Measurements from ENCODE around the gene TRPM3.

The TRPM3 gene

DNA sequence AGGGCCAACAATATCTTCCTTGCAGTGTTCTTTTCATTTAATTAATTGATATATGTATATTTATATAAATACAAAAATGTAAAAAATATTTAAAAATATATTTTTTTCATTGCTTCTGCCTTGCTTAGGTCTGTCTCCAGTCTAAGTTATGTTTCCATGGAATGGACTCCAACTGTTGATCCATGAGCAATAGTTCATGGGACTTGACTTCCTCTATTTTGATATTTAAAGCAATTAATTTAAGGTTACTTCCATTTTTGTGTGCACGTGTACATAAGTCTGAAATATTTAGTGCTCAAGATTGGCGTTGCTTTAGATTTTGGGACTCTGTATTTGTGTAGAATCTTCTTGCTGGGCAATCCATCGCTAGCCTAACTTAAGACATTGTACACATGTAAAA is 551.6 kb downstream of the TRPM3 start:
- no peak for DNase-seq

DNA sequence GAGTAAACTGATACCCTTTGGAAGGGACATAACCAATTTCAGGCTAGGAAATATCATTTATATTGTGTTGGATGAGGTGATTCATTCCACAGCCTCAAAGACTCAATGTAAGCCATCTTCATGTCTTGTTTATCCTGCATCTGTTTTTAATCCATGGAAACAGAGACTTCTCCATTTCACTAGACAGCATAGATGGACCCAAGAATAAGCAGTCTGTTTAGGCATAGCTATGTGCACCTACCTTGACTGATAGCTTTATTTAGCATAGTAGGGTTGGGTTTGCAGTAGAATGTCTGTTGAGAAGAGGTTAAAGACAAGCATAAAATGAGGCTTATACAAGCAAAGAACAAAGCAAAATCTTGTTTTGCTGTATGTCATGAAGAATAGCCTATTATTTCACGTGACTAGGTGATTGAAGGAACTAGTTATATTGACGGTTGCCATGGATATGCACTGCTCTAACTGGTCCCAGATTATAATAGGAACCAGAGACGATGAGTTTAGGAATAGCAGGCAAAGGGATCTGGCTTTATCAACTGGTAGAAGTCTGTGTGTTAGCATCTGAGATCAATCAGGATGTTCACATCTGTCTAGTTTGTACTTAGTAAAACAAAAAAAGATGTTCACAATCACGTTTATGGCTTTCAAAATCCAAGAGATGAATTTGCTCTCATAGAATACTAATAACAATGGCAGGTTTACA is 552.2 kb downstream of the TRPM3 start:
- no peak for DNase-seq

DNA sequence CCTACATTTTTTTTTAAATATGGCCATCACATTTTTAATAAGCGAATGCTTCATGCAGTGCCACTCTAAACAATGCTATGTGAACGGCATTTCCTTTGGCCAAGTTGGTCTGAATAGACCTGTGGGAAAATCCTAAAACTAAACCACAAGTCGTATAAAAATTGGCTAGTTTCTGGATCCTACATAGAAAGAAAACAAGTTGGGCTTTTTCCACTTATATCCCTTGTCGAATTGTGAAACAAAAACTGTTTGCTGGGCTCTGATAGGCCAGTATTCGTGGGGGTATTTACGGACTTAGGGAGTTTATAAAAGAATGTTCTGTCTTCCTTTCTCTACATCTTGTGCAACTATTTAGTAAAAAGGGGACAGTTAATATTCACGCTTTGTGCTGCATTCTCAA is 553.9 kb downstream of the TRPM3 start:
- no peak for DNase-seq

DNA sequence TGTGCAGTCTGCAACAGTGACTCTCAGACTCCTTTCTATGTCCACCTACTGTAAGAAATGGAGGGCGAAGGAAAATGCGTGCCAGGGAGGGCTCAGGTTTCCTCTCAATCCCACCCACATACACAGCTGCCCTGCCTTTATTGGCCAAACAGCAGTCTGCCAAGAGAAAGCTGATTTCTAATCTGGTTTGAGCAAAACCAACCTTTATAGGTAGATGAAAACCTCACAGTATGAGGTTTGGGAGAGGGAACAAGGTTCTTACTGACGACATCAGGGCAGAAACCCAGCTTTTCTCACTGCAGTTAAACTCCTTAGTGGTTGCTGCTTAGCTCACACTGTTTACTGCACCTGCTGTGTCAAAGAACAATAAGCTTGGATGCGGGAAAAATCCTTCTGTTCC is 554.7 kb downstream of the TRPM3 start:
- no peak for DNase-seq

DNA sequence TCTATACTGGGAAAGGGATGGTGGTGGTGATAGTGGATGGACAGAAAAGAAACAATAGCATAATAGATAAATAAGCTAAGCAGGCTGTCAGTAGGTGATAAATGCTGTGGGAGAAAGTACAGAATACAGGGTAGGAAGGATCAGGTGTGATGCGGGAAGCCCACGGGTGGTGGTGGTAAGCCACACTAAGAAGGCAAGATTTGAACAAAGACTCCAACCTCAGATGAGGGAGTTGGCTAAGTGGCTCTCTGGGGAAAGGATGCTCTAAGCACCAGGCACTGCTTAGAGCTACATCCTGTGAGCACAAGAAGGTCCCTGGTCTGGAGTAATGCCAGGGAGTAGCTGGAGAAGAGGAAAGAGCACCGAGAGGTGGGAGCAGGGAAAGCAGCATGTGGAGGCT is 555.4 kb downstream of the TRPM3 start:
- DNase-seq = no peak

DNA sequence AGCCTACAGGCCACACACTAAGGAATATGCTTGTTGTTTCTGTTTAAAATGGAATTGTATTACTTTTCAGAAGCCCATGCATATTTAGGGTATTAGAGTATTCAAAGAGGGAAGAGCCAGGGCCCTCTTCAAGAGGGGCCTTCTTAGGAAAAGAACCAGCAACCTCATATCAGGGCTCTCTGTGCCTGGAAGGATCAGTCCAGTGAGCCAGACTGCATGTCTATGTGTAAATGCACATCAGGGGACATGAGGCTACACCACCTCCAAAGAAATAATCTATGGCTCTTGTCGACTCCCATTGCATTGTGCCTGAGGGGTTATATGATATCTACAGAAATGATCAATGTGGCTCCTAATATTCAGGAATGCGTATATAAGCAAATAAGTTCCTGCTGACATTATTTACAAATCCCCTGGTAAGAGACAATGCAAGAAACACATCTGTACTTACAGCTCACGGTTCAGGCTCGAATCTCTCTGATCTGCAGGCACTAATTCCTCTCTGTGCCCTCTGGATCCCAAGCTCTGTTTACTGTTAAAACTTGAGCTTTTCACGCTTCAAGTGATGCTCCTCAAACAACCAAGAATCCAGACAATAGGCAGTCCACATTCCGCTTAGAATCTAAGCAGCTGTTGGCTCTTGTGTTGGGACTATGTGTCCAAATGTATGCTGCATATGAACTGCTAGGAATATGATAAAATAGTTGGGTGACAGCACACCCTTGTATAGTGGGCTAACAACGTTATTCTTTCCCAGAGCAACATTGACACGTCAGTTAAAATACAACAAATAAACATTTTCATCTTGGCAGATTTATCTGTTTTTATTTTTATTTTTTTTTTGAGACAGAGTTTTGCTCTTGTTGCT is 556.7 kb downstream of the TRPM3 start:
- no peak for DNase-seq

DNA sequence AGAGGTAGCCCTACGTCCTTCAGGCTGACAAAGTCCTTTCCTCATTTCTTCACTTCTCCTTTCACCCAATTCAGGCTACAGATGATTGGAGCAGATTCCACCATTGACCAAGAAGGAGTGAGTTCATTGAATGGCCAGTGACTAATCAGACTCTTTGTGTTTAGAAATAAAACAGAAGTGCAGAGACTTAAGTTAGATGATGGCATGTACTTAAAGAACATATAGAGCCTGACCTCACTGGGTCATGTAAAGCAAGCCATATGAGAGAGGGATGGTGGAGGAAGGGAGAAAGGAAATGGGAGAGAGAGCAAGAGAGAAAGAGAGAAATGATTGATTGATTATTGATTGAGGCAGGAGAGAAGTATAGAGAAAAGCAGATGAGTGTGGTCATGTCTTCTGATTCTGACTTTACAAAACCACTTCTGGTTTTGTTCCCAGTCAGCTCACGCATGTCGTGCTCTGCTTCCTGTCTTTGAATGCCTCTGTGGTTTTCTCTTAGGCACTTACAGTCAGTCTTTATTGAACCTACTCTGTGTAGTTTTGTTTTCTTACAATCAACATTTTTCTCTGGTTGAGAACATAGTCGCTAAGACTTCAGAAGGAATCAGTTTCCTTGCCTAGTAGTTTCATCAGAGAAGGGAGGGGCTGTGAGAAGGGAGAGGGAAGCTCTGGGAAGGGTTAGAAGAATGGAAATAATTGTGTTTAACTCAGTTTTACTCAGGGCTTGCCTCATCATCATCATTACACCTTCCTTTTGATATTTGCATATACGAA is 557.8 kb downstream of the TRPM3 start:
- no peak for DNase-seq

DNA sequence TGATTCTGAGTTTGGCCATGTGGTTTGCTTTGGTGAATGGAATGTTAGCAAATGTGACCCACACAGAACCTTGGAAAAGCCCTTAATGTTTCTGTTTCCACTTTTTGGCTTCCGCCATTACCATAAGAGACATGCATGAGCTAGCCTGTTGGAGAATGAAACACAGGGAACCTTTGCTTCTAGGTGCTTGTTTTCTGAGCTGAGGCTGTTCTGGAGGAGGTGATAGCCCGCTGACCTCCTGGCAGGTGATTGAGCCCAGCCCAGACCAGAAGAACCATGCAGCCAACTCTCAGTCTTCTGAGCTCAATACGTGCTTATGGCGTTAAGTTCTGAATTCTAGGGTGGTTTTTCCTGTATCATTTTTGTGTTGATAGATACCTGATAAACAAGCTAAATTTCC is 558.4 kb downstream of the TRPM3 start:
- no peak for DNase-seq

DNA sequence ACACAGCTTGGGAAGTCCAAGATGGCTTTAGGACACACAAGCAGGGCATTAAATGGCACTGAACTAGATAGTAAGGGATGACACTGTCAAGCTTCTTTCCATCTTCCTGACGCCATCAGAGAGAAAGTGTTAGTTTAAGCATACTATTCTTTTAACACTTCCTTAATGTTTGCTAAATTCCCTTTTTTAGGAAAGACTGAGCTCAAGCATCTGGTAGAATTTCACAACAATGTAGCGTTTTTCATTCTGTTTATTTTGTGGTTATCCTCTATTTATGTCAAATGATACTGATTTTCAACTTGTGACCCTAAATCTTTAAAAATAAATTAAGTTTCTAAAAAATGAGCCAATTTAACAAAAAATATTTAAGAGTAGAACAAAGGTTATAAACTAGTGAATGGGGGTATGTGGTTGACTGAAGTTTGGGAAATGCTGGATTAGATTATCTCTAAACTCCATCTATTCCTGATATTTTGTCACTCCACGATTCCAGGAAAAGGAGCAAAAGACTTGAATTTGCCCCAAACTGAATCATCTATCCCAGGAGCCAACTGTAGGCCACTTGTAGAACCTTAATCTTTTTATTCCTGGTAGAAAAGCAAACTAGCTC is 559.5 kb downstream of the TRPM3 start:
- no peak for DNase-seq

DNA sequence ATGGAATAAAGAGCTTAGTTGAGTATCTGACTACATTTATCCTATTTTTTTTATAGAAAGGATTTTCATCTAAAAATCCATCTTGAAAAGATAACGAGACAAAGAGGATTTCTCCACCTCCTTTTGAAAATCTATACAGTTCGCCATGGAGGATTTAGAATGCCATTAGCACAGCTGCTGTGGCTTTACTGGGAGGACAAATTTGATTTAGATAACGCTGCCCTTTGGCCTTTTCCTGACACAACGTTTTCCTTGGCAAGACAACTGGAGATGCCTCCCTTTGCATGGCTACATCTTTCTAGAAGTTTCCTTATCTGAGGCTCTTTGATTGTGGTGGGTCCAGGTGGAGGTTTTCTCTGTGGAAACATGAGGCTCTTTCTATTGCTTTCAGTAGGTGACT is 560.3 kb downstream of the TRPM3 start:
- no peak for DNase-seq

DNA sequence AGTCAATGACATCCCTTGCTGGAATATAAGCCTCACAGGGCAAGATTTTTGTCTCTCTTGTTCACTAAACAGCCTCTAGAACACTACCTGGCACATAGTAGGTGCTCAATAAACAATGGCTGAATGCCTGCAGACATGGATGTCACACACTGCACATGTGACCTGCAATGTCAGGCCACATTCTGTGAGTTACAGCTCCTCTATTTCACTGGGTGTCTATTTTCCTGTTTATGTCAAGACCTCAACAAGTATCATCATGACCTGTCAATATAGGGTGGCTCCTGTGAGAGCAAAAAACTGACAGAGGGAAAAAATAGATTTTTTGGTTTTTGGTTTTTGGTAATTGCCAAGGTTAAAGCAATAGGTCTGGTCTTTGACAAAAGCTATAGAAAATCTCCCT is 562.3 kb downstream of the TRPM3 start:
- no peak for DNase-seq

DNA sequence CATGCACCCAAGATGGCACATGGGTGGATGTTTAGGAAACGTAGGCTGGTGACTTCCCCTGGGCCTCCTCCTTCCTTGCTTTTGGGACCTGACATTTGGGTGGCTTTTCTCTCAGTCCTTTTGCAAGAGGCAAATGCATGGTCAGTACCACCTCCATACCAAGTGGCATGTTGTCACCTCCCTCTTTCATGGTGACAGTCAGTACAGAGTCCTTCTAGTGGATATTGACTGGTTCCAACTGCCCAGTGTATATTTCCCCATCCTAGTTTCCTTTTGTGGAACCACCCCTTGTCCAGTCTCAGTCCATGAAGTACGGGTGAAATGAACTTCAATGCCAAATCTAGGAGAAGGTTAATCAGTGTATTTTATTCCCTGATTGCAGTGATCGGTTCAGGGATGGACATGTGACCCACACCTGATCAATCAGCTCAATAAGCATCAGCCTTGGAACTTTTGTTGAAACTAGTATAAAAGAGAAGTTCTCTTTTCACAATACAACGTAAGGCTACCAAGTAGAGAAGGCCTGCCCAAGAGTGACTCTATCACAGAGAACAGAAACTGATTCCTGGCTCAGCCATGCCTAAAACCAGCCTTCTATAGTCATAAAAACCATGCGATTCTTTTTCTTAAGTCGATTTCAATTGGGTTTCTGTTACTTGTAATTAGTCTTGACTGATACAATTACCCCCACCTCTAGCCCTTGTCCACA is 563.6 kb downstream of the TRPM3 start:
- DNase-seq = no peak

DNA sequence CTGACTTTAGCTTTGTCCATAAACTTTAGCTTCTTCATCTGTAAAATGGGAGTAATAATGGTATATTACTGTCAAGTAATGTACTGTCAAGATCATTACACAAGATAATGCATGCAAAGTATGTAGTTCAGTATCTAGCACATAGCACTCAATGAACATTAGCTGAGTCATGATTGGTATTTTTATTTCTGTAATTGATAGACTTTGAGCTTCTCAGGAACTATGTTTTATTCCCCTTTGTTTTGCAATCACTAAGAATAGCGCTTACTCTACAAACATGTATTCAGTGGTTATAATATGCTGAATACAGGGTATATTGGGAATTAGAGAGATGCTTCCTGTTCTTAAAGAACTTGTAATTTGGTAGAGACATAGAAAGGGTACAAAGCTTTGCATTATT is 564.6 kb downstream of the TRPM3 start:
- DNase-seq = no peak

DNA sequence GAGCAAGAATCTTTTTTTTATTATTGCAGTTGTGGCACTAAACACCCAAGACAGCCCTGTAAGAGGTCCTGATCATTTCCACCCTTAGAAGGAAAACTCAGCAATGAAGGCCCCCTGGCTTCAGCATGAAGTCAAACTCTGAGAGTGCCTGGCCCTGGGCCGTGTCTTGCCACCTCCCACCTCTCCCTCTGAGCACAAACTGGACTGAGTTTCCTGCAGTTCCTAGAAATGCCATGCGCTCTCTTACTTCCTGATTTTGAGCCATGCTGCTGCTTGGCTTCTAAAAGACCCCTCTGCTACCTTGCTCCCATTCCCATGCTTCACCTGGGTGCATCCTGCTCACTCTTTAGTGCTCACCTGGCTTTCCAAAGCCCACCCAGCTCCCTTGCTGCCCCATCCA is 566.5 kb downstream of the TRPM3 start:
- no peak for DNase-seq

DNA sequence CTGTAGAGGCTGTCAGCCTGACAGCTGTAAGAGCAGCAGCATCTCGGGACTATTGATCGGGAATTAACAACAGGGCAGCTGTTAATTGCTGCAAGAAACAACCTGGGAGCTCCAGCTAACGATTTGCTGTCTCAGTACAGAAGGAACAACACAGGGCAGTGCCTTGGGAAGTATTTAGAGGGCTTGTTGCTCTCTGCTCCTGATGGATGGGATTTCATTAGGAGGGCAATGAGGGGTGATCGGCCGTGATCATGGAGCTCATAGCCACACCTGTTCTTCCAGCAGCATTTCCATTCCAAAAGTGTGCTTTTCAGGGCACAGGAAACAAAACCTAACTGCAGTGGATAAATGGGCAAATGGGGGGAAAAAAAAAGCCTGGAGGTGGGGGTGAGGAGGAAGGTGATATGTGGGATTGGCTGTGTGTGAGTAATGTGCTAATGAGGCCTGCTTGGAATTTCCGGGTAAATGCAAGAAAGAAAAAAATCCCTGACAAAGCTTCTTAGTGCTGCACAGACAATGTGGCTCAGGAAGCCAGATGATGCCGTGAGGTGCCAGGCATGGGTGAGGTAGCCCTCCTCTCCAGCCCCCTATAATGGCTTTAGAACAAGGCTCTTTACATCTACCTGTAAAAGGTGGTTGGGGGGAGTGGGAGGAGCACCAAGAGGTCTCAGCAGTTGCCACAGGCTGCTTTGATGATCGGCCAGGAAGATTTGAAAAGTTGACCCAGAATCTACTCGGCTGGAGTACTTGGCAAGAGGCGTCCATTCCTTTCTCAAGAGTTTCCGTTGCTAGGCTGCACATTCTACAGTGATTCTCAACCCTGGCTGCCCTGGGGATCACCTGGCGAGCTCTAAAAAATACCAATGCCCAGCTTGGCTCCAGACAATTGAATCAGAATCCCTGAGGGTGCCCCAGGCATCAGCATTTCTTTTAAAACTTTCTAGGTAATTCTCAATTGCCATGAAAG is 567.4 kb downstream of the TRPM3 start:
- no peak for DNase-seq

DNA sequence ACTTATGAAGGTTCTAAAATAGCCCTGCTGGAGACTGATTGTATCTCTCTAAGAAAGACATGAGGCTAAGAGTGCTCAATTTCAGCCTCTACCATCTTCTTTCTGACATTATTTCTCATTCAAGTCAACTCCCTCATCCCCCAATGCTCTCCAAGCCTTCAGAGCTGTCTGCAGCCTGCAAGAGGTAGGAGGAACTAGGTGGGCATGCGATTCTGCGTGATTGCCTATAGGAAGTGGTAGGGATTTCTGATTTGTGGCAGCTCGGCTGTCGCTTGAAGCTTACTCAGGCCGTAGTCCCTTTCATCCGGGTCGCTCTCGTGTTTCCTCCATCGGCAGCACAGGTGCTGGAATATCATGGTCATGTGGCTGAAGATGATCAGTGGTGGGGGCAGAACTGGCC is 568.9 kb downstream of the TRPM3 start:
- no peak for DNase-seq

DNA sequence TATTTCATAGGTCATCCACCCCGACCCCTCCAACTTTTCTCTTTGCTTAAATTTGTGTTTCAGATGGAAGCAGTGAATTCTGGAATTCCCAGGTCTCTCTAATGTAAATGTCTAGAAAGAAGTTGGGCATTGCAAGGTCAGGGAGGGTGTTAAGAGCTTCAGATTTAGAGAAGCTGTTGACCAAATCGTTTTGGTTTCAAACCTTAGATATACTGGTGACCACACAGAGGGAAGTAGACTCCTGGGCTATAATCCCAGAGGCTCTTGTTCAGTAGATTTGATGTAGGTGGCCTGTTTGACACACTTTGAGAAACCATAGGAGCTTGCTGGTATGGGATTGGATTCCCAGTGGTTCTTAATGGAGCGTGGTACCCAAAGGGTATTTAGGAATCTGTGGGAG is 569.6 kb downstream of the TRPM3 start:
- DNase-seq = no peak

DNA sequence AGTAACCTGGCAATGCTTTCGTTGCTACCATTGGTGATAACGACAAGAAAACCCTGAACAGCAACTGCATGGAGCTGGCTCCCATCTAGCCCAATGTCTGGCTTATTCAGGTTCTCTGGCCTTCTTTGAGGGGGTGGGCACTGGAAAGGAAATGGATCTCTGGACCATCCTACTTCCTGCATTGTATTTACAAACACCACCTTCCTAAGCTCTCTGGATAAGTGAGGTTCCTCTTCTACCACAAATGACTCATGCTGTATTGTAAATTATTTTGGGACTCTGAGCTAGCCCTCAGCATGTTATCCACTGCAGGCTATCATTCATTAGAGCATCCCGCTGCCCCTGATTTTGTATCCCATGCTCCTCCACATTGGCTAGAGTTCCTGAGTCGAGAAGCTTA is 570.0 kb downstream of the TRPM3 start:
- DNase-seq = no peak

DNA sequence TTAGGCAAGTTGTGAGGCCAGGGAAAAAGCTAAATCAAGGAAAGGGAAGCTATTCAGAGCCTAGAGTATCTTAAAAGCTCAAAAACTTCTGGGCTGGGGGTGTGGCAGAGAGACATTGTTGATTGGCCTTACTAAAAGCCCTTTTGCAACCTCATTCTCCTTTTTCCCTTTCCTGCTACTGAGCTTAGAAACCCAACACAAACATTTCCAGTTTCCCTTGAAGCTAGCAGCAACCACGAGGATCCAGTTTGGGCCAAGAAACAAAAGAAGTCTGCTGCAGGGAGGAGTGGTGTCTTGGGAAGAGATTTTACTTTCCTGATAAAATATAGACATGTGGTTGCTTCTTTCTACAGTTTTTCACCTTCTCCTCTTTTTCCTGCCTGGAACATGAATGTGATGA is 571.5 kb downstream of the TRPM3 start:
- DNase-seq = no peak

DNA sequence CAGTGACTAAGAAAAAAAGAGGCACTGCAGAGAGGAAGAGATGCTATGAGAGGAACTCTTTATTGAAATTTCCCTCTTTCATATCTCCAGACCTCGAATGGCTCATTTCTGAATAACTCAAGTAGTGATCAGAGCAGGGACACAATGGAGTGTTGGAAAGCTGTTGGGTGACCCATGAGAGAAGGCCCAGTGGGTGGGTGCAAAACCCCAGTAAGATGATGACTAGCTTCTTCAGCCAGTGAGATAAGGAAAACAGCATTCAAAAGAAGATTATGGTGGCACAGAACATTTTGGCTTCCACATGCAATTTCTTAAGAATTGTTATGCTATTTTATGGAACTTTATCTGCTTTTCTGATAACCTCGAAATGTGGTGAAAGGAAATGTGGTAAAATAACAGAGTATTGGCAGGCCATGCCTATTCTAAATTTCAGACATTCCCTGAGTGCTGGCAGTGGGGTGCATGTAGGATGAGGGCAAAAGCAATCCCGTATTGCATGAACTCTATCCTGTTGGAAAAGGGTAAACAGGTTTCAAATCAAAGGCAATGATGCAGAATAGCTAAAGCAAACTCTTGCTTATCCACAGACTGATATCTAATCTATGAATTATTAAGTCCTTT is 579.0 kb downstream of the TRPM3 start:
- peak; percentile 2 for DNase-seq

DNA sequence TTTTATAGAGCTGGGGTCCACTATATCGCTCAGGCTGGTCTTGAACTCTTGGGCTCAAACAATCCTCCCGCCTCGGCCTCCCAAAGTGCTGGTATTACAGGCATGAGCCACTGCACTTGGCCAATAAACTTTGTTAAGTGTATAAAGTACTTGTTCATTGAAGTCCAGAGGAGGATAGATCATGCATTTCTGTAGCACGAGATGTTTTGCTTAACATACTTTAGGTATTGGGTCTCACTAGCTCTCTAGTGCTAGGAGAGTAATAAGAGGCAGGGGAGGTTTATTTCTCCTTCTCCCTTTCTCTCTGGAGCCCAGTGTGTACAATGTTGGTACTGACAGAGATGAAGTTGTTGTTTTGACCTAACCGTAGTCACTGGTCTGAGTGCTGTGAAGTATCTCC is 581.4 kb downstream of the TRPM3 start:
- no peak for DNase-seq
